ENCODE measurements around the gene SF3B6.
A peak's percentile ranks its signal among the peaks of the same experiment; 100 is the strongest.
"Not testable (repeated sequence)": the region's sequence is repeated elsewhere in the genome, so short reads cannot be mapped to it uniquely, and the experiment has no call there.

Gene SF3B6

GRCh38 chr2:24093270-24093669 is 17.1 kb upstream of the SF3B6 start:
- not testable (repeated sequence) for DNase-seq (ENCODE audit: low spot score)

DNA sequence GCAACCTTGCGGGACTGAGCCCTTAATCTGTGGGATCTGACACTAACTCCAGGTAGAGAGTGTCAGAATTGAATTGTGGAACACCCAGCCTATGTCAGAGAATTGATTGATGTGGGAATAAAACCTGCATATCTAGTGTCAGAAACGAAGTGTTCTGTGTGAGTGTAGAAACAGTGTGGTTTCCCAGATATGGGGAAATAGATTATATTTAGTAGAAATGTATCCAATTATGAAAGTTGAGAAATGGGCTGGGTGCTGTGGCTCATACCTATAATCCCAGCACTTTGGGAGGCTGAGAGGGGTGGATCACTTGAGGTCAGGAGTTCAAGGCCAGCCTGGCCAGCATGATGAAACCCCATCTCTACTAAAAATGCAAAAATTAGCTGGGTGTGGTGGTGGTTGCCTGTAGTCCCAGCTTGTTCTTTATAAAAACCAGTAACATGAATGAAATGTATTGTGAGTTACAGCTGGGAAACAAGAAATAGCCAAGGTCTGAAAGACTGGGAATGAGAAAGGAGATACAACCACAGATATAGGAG is 12.8 kb upstream of the SF3B6 start:
- DNase-seq (ENCODE audit: low spot score), result no peak

DNA sequence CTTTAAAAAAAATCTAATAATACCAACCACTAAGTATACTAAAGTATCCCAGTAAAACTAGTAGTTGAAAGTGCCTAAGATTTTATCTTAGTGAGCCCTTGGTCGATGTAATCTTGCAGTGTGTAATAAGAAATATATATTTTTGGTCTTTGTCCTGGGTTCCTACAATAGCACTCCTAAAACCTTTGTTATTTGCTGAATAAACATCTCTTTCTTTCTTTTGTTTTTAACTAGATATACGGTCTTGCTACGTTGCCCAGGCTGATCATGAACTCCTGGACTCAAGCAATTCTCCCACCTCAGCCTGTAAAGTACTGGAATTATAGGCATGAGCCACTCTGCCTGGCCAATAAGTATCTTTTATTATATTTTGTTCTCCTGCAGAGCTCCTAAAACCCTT is 10.9 kb upstream of the SF3B6 start:
- DNase-seq (ENCODE audit: low spot score), result no peak

DNA sequence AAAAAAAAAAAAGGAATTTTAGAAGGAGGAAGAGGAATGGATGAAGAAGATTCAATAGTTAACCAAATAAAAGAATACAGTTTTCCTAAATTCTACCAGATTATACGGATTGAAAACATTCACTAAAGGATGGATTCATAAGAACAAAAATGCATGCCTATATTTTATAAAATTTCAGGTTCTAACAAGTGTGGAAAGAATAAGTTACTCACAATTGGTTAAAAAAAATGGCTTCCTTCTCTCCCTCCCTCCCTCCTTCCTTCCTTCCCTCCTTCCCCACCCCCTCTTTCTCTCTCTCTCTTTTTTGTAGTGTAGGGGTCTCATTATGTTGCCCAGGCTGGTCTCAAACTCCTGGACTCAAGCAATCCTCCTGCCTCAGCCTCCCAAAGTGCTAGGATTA is 10.1 kb upstream of the SF3B6 start:
- DNase-seq (ENCODE audit: low spot score), result no peak

- DNase-seq (ENCODE audit: low spot score), result peak; percentile 43
Observed at GRCh38 chr2:24085200-24085489, 9.0 kb upstream of the SF3B6 start.

DNA sequence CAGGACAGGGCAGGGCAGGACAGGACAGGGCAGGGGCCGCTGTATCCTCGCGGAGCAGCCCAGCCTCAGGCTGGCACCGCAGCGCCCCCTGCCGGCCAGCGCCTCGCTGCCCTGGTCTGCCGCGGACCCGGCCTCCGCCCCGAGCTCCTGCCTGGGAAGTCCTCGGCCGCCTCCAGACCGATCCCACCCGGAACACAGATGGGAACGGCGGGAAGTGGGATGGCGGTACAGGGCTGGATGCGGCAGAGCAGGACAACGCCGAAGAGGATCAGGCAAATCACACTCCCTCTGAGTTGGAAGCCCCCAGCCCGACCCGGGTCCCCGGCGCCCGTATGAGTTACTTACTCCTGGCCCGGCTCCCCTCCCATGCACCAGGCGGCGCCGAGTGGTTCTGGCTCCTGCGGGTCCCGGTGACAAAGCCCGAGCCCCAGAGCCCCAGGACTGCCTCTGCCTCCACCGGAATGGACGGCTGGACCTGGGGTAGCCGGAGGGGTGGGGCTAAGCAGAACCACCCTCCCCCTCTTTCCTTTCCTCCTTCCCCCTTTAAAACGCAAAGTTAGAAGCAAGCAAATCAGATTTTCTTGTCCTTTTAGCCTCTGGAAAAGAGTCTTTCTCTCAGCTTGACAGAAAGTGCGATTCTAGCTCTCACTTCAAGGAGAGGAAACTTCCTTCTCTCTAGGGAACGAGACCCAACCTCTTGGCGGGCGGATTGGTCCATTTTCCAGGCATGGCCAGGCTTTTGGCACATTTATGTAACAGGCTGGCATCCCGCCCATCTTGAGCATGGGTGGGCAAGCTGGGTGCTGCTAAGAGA is 8.5 kb upstream of the SF3B6 start, which contains the start of gene TP53I3:
TSS of gene TP53I3 (minus strand) at position 449 of the 814 bp plus-strand sequence. CDS start 508 bp downstream, outside the sequence.
- DNase-seq (ENCODE audit: low spot score), result peak; percentile 96

GRCh38 chr2:24083567-24084385 is 7.7 kb upstream of the SF3B6 start:
- peak; percentile 67 for DNase-seq (ENCODE audit: low spot score)

- DNase-seq (ENCODE audit: low spot score), result no peak
Observed at GRCh38 chr2:24082787-24083566, 6.9 kb upstream of the SF3B6 start.

GRCh38 chr2:24080701-24081100 is 4.6 kb upstream of the SF3B6 start:
- DNase-seq (ENCODE audit: low spot score), result no peak

DNA sequence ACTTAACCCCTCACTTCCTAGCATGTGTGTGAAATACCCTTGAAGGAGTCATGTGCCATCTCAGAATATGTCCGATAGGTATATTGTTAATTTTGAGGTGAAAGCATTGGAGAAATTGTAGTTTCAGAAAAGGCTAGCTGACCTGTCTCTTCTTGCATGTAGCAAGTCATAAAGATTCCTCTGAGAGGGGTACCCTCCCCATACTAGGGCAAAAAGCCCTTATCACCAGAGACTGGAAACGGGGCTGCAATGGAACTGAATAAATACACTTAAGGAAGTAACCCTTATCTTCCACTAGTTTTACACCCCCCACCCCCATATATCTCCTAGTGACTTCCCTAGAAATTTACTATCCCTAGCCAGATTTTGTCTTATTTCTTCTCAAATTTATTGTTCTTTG is 1.8 kb upstream of the SF3B6 start:
- no peak for DNase-seq (ENCODE audit: low spot score)

DNA sequence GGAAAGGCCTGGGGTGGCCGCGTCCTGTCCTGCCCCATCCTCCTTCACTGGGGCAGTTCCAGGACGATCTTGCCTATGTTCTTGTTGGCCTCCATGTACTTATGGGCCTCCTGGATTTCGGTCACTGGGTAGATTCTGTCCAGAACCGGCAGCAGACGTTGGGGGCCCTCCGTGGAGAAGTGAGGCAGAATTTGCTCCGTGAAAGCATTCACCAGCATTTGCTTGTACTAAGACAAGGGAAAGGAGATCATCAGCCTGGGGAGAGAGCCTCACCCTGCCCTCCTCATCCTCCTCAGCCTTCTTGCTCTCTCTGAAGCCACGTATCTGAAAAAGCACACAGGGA is 1.4 kb upstream of the SF3B6 start:
- peak; percentile 14 for DNase-seq (ENCODE audit: low spot score)

- DNase-seq (ENCODE audit: low spot score), result no peak
Observed at GRCh38 chr2:24076849-24077534, 866 bp upstream of the SF3B6 start.

DNA sequence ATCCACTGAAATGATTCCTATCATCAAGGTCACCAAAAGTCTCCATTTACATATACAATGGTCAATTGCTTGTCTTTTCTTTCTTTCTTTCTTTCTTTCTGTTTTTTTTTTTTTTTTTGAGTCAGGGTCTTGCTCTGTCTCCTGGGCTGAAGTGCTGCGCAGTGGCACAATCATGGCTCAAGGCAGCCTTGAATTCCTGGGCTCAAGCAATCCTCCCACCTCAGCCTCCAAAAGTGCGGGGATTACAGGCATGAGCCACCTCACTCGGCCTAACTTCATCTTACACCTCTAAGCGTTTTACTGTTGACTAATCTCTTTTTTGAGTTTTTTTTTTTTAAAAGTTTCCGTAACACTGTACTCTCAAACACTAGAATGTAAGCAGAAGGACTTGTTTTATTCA is 867 bp downstream of the SF3B6 start:
- no peak for DNase-seq (ENCODE audit: low spot score)

- no peak for DNase-seq (ENCODE audit: low spot score)
Observed at GRCh38 chr2:24073816-24074215, 2.3 kb downstream of the SF3B6 start.

DNA sequence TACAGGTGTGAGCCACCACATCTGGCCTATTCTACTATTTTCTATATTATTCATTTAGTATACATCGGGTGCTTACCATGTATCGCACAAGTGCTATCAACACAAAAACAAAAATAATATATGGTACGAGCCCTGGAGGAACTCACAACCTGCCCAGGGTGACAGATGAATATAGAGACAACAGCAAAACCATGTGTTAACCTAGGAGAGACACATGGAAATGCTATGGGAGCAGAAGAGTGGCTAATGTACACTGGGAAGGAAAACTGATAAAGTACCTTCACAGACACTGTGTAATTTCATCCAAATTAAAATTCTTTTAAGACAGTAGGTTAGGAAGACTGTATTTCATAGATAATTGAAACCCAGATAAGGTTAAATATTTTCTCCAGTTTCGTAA is 3.9 kb downstream of the SF3B6 start:
- DNase-seq (ENCODE audit: low spot score), result no peak

DNA sequence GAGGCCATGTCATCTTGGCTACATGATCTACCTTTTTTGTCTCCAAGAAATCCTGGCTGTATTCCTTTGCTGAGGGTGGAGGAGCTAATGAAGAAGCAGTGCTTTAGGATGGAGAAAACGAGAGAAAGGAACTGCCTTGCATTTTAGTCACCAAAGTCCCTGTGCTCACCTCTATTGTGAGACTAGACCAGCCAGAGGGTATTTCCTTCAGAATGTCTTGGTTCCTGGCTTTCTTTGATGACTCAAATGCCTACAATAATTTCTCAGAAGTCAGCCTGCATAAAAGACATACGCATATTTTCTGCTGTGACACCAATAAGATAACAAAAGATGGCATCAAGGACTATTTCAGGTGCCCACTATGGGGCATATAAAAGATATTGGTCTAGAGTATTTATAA is 10.8 kb downstream of the SF3B6 start:
- no peak for DNase-seq (ENCODE audit: low spot score)

GRCh38 chr2:24058564-24059271 is 17.4 kb downstream of the SF3B6 start:
- DNase-seq (ENCODE audit: low spot score), result no peak

- DNase-seq (ENCODE audit: low spot score), result no peak
Observed at GRCh38 chr2:24055750-24056149, 20.4 kb downstream of the SF3B6 start.

- DNase-seq (ENCODE audit: low spot score), result no peak
Observed at GRCh38 chr2:24054366-24055010, 21.6 kb downstream of the SF3B6 start.

DNA sequence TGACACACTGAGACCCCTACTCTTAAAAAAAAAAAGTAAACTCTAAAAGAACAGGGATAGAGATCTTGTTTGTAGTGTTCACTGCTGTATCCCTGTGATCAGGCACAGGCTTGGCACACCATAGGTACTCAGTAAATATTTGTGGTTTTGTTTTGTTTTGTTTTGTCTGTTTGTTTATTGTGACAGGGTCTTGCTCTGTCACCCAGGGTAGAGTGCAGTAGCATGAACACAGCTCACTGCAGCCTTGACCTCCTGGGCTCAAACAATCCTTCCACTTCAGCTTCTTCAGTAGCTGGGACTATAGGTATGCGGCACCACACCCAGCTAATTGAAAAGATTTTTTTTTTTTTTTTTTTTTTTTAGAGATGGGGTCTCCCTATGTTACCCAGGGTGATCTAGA is 23.2 kb downstream of the SF3B6 start:
- no peak for DNase-seq (ENCODE audit: low spot score)

DNA sequence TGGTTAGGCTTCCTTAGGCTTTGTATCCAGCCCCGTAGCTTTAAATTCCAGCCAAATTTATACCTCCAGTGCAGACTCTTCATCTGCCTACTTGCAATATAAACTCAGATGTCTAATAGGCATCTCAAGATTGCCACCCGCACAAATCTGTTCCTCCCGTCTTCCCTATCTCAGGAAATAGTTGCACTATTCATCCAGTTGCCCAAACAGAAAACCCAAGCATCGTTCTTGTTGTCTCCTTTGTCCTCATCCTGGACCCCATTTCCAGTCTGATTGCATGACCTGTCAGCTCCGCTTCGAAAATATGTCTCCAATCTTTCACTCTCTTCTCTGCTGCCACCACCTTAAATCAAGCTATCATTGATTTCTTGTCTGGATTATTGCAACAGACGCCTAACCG is 24.3 kb downstream of the SF3B6 start:
- DNase-seq (ENCODE audit: low spot score), result no peak

All from AG20443 (cell line).